Measurements from ENCODE around the gene ADORA1. TPM values are rescaled to one million over a fixed set of nuclear protein-coding genes. Genes with fewer than 3 reads are reported as not detected.

The ADORA1 gene
- total and polyA plus RNA-seq, 10 of the 15 experiments (the other 5 are each of a cell fraction or from before 2014, with no cell fraction given), result not detected

- no peak for TF ChIP-seq ATF7 (IDR thresholded peaks at IDR 0.05; ENCODE audit: low read depth)
- TF ChIP-seq IRF3 (IDR thresholded peaks at IDR 0.05), result no peak
Measured at GRCh38 chr1:203149188-203149840, 21.8 kb downstream of the ADORA1 start (continued).

GRCh38 chr1:203150511-203151297 lies 23.2 kb downstream of the ADORA1 start:
- Histone ChIP-seq H3K36me3 (ENCODE audit: control insufficient read depth in 2 of 2, insufficient read depth in 2 of 2, low read length in 1 of 2) (no peaks in the 10 kb centered on the region), H4K20me1 (ENCODE audit: control insufficient read depth, insufficient read depth) (no peaks in the 10 kb centered on the region), H3K9ac (ENCODE audit: control insufficient read depth, insufficient read depth, low read length) (no peak overlapping the region), H3K4me2 (ENCODE audit: control insufficient read depth, insufficient read depth) (no peak overlapping the region), H3K27me3 (replicated peaks in 1 of 2; ENCODE audit: control insufficient read depth in 2 of 2, insufficient read depth in 2 of 2, low read length in 1 of 2) (peaks cover 0 to 4% of the 10 kb centered on the region in 2 experiments; a peak in 3 of 4 replicates), H3K27ac (ENCODE audit: control insufficient read depth, insufficient read depth) (no peak overlapping the region), H3K4me3 (no peak overlapping the region), H3K4me1 (ENCODE audit: control insufficient read depth, insufficient read depth, low read length) (no peaks in the 10 kb centered on the region), H3K9me3 (replicated peaks; ENCODE audit: control insufficient read depth, insufficient read depth, low read length) (no peaks in the 10 kb centered on the region), H3K79me2 (ENCODE audit: control insufficient read depth, insufficient read depth, low read length) (no peaks in the 10 kb centered on the region), H2AFZ (ENCODE audit: control insufficient read depth, low read depth, low read length) (no peak overlapping the region)
- ChIA-PET RAD21 (ENCODE audit: unreplicated experiment) (no interaction called here), POLR2A (no interaction called here), CTCF (interaction anchor here (1.0 to 1.4 kb wide), 3 partner anchors 66 to 118 kb away, joined by 3 to 4 read pairs (median 3); no protein-coding TSS in a partner anchor), SMC1A (ENCODE audit: uncharacterized antibody, unreplicated experiment) (interaction anchor here (0.7 to 1.1 kb wide), 2 partner anchors 33 to 65 kb away, joined by 4 read pairs; no protein-coding TSS in a partner anchor)
- DNase-seq (ENCODE audit: low read depth, low spot score) (no peak), FAIRE-seq (no peak), ATAC-seq (no peak)
- in situ Hi-C loops (cut with MboI), result no loop called here
- no TSS peak for BruUV-seq (replicated peaks)
- intact Hi-C loops (cut with micrococcal nuclease; ENCODE audit: unreplicated experiment), result no loop called here
- WGBS (ENCODE audit: insufficient coverage, insufficient replicate concordance, low lambda C conversion rate, missing lambda C conversion rate), result 11% methylated on average over 9 of the region's 9 CpGs
- TF ChIP-seq EZH2 (IDR thresholded peaks at IDR 0.05; ENCODE audit: borderline replicate concordance, control insufficient read depth, low read depth, low read length) (no peak), CTCF (IDR thresholded peaks at IDR 0.05 in 2 of 3, conservative IDR thresholded peaks at IDR 0.05 in 1 of 3; ENCODE audit: control insufficient read depth in 2 of 3, extremely low read depth in 1 of 3, insufficient read depth in 1 of 3, low read depth in 3 of 3, low read length in 3 of 3) (no peak), RAD51 (IDR thresholded peaks at IDR 0.05) (no peak), POLR2AphosphoS5 (IDR thresholded peaks at IDR 0.05; ENCODE audit: low read length) (no peak), ZBED1 (IDR thresholded peaks at IDR 0.05; ENCODE audit: borderline replicate concordance) (no peak), RFX5 (IDR thresholded peaks at IDR 0.05; ENCODE audit: low read depth, low read length) (no peak), NFYB (IDR thresholded peaks at IDR 0.05; ENCODE audit: insufficient read depth, low read depth, low read length) (no peak), NR2F1 (conservative IDR thresholded peaks at IDR 0.05) (no peak), EP300 (IDR thresholded peaks at IDR 0.05; ENCODE audit: borderline replicate concordance in 1 of 2, control insufficient read depth in 1 of 2, low read depth in 2 of 2, low read length in 2 of 2) (no peak), BHLHE40 (IDR thresholded peaks at IDR 0.05; ENCODE audit: borderline replicate concordance in 1 of 2, low read depth in 2 of 2, low read length in 1 of 2) (no peak), ZBTB40 (IDR thresholded peaks at IDR 0.05; ENCODE audit: borderline replicate concordance) (no peak)

Measured in GM12878 (cell line).